HT-29 (cell line): Measurements from ENCODE around the gene NIPA2. TPM values are rescaled to one million over a fixed set of nuclear protein-coding genes. Genes with fewer than 3 reads are reported as not detected.

ENCODE experiments used
- DNase-seq: peaks from one replicate; pipeline ENCODE4 v3.0.0-alpha.2; 2015; ENCODE audit warnings: low spot score
- total RNA-seq: library from RNA; depleted of rRNA; stranded (reverse); fragments of >200 nt; shearing (Covaris generic); gene quantifications from 2 replicates; pipeline ENCODE4 v1.2.3, GENCODE V29; 2014

Gene NIPA2
- total RNA-seq, 1 experiment from 2014 or later, result 174 TPM

DNA sequence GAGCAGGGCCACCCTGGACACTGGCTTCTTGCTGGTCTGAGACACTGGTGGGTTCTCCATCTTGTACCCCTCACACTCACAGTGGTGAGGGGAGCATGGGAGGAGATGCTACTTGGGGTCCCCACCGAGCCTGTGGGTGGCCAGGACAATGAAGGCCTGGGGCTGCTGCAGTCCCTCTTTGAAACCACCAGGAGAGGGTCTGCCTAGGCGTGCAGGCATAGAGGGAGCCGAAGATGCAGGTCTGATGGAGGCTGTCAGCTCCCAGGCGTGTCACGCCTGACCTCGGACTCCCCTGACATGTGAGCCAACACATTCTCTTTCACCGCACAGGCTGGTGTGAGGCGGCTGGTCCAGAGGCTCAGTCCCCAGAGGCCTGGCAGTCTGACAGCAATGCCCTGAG lies 39.1 kb downstream of the NIPA2 start:
- no peak for DNase-seq

- DNase-seq, result no peak
Measured at GRCh38 chr15:22878103-22878502, 39.6 kb downstream of the NIPA2 start.

DNA sequence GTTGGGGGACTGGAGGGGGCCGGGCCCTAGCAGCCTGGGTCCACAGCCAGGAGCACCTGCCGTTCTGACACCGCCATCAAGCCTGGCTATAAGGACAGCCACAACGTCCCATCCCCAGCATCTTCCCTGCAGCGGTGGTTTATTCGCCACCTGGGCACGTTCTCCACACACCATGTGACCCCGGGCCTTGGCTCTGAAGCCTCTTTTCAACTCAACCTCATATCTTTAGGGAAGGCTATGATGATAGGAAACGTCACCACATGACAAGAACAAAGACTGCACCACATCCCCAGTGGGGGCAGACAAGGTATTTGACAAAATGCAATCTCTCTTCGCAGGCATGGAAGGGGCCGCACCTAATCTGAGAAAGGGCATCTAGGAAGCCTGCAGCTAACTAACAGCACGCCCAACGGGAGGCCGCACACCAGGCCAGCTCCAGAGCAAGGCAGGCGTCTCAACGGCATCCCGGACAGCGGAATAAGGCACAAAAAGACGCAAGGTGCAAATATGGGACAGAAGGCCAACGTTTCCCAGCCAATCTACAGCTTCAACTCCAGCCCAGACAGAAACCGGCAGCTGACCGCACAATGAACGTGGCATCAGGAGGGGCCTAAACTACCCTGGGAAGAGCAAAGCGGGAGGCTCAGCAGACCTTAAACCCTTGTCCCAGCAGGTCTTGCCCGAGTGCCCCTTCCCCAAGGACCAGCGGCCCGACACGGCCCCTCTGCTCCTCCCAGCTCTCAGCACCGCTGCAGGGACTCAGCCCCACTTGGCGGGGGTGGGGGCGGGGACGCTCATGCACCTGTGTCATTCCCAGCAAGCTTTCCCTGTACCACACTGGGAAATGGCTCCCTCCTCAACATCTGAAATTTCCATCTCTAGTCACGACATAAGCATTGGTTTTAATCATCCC lies 41.9 kb downstream of the NIPA2 start:
- no peak for DNase-seq

DNA sequence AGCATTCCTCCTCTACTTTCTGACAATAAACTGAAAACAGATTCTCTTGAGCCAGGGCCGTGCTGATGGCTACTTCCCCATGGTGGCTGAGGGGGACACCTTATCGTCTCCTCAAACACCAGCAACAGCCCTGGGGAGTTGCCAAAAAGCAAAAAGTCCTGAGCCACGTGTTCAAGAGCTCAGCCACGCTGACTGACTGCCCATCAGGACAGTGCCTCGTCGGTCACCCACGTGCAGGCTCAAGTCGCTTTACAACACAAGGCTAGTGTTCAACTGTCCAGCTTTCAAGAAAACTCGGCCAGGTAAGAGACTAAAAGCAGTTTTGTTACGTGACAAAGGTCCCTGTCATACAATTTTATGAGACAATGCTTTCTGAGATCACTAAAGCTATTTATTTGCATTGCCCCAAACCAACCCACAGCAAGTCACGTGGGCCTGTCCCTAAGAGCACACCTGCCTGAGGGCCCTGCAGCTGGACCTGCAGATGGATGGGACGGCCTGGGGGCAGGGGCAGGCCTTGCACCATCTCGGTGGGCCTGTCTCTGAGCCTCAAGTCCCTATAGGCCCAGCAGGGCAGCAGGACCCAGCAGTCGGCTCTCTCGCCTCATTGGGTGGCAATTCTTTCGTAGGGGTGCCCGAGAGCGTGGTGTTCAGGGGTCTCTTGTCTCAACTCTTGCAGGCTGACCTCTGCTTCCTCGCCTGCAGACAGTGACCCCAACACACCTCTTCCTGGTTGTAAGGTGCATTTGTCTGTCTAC lies 42.7 kb downstream of the NIPA2 start:
- no peak for DNase-seq

- DNase-seq, result no peak
Measured at GRCh38 chr15:22881739-22882440, 43.4 kb downstream of the NIPA2 start.

DNA sequence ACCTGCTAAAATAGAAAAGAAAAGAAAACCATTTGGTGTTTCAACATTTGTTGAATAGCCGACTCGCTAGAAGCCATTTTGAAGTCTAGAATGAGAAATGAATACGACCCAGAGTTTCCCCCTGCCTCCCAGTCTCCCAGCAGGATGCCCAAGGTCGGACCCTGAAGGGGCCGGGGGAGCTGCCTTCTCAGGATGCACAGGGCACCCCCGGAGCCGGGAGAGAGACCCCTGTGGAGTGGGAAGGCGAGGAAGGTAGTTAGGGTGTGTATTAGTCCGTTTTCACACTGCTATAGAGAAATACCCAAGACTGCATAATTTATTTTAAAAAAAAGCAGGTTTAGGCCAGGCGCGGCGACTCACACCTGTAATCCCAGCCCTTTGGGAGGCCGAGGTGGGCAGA lies 44.7 kb downstream of the NIPA2 start:
- DNase-seq, result no peak

GRCh38 chr15:22884344-22884743 lies 45.9 kb downstream of the NIPA2 start:
- DNase-seq, result peak; percentile 41

- no peak for DNase-seq
Measured at GRCh38 chr15:22885120-22885519, 46.7 kb downstream of the NIPA2 start.

DNA sequence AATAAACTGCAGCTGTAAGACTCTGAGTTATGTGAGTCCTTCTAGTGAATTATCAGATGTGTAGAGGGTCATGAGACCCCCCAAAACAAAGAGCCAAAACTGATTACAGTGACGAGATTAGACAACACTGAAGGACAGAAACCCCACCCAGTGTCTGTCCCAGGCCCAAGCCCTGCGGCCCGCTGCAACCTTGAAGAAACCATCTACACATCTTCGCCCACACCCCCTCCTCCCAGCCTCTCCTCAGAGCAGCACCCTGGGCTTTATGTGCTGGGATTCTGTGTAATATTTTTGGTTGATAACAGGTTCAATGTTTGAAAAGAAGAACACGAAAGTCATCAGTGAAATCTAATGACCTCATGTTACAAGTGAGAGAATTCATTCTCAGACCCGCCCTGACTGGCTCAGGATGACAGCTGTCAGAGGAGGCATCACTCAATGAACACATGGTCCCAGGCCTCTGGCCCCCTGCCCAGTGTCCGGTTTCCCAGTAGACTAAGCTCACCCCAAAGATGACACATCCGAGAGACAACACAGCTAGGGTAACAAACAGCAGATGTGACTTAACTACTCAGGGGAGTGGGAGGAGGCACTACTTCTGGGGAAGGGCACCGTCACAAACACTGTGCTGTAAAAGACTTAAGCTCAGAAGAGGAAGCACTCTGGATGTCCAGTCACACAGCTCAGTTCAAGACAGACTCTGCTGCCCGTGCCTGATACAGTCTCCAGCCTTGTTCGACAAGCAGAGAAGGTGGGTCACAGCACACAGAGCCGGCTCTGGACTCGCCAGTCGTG lies 48.9 kb downstream of the NIPA2 start:
- DNase-seq, result no peak

DNA sequence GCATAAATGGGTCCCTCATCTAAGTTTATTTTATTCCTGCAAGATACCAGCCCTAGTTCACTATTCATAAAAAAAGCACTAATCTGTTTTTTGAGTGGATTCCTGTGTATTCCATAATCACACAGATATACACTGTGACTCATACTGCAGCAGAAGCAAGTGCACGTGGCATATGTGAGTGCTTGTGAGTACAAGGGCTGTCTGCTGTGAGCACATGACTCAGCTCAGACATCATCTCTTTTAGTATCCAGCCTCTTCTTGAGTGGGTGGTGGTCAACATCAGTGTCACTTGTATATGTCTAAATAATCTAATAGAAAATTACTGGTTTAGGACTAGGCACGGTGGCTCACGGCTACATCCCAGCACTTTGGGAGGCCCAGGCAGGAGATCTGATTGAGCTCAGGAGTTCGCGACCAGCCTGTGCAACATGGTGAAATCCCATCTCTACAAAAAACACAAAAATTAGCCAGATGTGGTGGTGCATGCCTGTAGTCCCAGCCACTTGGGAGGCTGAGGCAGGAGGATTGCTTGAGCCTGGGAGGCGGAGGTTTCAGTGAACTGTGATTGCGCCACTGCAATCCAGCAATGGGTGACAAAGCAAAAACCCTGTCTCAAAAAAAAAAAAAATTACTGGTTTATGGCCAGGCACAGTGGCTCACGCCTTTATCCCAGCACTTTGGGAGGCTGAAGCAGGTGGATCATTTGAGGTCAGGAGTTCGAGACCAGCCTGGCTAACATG lies 49.8 kb downstream of the NIPA2 start:
- no peak for DNase-seq

- no peak for DNase-seq
Measured at GRCh38 chr15:22889146-22889818, 50.8 kb downstream of the NIPA2 start.

DNA sequence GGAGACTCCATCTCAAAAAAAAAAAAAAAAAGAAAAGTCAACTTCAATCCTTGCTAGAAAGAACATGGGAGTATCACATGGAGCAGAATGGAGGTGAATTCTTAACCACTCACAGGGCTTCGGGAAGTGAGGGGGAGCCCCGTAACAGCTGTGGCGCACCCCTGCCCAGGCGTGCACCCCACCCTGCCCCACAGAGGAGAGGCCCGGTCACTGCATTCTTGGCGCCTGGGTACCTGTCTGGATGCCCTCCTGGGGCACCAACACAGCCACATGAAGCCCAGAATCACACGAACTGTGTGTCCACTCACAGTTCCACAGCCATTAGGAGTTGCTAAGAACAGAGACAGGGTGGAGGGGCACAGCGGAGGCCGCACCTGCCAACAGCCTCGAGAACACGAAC lies 51.8 kb downstream of the NIPA2 start:
- DNase-seq, result no peak

- no peak for DNase-seq
Measured at GRCh38 chr15:22891426-22892210, 53.2 kb downstream of the NIPA2 start.

GRCh38 chr15:22892333-22892732 lies 53.9 kb downstream of the NIPA2 start:
- no peak for DNase-seq

GRCh38 chr15:22893081-22893480 lies 54.6 kb downstream of the NIPA2 start:
- no peak for DNase-seq

GRCh38 chr15:22893881-22894280 lies 55.4 kb downstream of the NIPA2 start:
- no peak for DNase-seq

GRCh38 chr15:22895465-22896190 lies 57.2 kb downstream of the NIPA2 start:
- peak; percentile 89 for DNase-seq

GRCh38 chr15:22902046-22902445 lies 63.6 kb downstream of the NIPA2 start:
- DNase-seq, result no peak

GRCh38 chr15:22902578-22902977 lies 64.1 kb downstream of the NIPA2 start:
- no peak for DNase-seq
